HG03521 (cell line): ENCODE results near the gene TMED6.

Source experiments
- ATAC-seq: cut with Tn5 transposase; IDR thresholded peaks from one replicate; pipeline ENCODE4 v1.9.1; 2021; ENCODE audit warnings: mild to moderate bottlenecking, moderate library complexity; ENCODE audit not compliant: unreplicated experiment

TMED6 gene

GRCh38 chr16:69324585-69325253 lies 26.9 kb downstream of the TMED6 start:
- no peak for ATAC-seq

DNA sequence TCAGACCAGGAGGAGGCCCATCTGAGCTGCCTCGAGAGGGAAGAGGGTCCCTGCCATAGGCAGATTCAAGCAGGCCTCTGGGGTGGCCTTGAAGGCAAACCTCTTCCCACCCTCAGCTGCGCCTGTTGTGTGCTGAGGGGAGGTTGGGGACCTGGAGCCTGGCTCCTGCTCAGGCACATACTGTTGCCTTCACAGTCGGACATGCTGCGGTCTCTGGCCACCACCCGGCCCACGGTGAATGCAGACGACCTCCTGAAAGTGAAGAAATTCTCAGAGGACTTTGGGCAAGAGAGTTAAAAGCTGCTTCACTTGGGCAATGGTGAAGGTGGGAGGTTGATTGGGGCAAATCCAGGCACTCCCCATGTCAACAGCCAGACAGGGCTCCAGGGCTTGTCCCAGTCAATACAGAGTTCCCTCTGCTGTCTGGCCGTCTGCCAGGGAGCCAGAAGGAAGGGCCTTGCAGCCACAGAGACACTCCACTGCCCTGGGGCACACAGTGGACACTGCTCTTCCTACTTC lies 27.5 kb downstream of the TMED6 start:
- ATAC-seq, result no peak

GRCh38 chr16:69323415-69323814 lies 28.2 kb downstream of the TMED6 start:
- no peak for ATAC-seq

DNA sequence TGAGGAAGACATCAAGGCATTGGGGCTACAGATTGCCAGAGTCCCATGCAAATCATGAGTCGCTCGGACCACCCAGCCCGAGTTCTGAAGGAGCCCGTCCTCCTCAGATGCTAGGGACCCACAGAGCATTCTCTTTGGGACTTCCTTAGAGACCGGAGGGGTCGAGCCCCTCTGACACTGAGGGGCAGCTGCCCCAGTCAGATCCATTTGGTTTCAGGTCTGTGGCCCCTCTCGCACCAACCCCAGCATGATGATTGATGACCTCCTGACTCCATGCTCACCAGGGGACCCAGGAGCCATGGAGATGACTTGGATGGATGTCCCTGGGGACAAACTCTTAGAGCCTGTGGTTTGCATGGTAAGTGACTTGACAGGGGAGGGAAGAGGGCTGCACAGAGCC lies 29.2 kb downstream of the TMED6 start:
- no peak for ATAC-seq

GRCh38 chr16:69321080-69321479 lies 30.5 kb downstream of the TMED6 start:
- no peak for ATAC-seq

GRCh38 chr16:69320740-69321073 lies 30.9 kb downstream of the TMED6 start:
- no peak for ATAC-seq

DNA sequence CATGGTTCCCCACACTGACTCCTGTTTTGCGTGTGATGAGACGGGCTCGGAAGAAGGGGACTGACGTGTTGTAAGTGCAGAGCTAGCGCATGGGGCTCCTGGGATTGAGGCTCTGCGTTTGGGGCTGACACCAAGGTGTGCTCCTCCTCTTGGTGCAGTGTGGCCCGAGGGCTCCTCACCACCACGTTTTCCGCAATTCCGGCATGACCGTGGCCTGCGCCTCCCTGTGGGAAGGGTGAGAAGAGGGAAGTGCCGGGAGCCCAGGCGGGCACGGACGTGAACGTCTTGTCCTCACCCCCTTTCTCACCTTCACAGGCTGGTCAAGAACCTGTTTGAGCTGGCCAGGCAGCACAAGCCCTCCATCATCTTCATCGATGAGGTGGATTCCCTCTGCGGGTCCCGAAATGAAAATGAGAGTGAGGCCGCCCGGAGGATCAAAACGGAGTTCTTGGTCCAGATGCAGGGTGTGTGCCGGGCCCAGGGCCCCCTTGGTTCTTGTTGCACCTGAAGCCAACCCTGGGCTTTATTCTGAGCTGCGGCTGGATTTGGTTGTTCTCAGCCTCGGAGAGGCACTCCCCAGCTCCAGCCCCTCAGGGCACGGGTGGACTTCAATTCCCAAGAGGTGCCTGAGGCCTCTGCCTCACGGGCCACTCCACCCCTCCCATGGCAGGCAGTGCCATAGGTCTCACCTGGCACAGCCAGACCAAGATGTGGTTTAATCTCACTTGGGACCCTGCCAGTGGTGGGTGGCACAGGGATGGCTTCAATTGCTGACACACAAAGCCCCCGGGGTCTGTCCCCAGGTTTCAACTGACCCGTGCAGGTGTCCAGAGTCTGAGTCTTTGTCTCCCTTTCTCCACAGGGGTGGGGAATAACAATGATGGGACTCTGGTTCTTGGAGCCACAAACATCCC lies 31.5 kb downstream of the TMED6 start:
- ATAC-seq, result no peak

DNA sequence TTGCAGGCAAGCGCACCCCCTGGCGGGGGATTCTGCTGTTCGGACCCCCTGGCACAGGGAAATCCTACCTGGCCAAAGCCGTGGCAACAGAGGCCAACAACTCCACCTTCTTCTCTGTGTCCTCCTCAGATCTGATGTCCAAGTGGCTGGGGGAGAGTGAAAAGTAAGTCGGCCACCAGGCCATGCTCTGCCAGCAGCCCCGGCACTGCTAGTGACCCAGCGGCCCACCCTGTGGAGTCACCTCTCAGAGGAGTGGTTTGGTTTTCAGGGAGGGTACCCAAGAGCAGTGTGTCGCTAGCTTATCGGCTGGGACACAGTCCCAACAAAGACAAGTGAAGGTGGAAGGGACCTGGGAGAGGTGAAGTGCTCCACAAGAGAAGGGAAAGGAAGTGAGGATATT lies 32.2 kb downstream of the TMED6 start:
- no peak for ATAC-seq

- ATAC-seq, result no peak
Measured at GRCh38 chr16:69318911-69319289, 32.7 kb downstream of the TMED6 start.

- no peak for ATAC-seq
Measured at GRCh38 chr16:69318177-69318910, 33.2 kb downstream of the TMED6 start.

GRCh38 chr16:69316595-69317034 lies 35.0 kb downstream of the TMED6 start:
- no peak for ATAC-seq

DNA sequence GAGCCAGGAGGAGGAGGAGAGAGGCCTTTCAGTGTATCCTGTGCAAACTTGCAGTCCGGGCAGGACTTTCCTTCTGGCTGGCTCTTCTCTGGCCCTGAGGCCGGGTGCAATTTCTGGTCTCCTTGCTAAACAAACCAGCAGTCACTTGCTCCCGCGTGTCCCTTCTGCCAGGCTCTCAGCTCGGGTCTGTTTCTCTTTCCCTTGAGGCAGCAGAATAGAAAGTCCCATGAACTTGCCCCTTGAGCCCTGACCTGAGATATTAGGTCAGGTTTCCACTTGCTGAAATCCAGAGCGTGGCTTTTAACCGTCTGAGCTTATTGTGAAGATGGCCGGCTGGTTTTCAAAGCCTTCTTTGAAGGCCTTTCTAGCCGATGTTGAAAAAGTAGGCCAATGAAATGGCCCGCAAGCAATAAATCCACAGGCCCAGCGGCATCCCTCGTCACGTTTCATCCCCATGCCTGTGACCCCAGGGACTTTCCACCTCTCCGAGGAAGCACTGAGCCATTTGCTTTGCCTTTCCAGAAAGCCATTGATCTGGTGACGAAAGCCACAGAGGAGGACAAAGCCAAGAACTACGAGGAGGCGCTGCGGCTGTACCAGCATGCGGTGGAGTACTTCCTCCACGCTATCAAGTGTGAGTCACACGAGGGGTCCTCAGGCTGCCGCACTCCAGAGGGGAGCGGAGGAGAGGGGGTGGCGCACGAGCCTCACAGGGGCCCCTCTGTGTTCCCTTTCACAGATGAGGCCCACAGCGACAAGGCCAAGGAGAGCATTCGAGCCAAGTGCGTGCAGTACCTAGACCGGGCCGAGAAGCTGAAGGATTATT lies 35.9 kb downstream of the TMED6 start:
- no peak for ATAC-seq

DNA sequence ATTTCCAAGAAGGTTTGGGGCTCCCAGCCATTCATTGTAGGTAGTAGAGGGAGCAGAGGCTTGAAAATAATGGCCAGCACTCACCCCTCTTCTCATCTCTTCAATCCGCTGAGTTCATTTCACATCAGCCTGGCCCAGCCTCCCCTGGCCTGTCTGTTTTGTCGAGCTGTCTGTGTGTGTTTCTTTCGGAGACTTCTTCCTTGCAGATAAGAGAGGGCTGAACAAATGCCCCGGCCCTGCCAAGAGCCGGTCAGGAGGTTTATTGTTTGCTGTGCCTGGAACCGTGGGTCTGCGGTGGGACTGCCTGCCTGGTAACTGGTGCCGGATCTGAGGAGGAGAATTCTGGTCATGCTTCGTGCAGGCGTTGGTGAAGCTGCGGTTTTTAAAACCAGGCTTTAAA lies 37.1 kb downstream of the TMED6 start:
- ATAC-seq, result no peak

DNA sequence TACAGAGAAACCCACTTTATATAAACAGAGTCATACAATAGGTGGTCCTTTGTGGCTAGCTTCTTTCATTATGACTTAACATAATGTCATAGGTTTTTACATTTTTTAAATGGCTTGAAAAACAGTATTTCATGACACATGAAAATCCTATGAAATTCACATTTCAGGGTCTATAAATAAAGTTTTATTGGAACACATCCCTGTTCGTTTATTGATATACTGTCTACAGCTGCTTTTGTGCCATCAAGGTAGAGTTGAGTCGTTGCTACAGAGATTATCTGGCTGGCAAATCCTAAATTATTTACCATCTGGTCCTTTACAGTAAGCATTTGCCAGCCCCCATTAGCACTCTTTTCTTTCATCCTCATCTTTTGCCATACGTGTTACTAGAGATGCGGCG lies 38.1 kb downstream of the TMED6 start:
- ATAC-seq, result no peak

- ATAC-seq, result peak; percentile 37
Measured at GRCh38 chr16:69311533-69312387, 39.8 kb downstream of the TMED6 start.

DNA sequence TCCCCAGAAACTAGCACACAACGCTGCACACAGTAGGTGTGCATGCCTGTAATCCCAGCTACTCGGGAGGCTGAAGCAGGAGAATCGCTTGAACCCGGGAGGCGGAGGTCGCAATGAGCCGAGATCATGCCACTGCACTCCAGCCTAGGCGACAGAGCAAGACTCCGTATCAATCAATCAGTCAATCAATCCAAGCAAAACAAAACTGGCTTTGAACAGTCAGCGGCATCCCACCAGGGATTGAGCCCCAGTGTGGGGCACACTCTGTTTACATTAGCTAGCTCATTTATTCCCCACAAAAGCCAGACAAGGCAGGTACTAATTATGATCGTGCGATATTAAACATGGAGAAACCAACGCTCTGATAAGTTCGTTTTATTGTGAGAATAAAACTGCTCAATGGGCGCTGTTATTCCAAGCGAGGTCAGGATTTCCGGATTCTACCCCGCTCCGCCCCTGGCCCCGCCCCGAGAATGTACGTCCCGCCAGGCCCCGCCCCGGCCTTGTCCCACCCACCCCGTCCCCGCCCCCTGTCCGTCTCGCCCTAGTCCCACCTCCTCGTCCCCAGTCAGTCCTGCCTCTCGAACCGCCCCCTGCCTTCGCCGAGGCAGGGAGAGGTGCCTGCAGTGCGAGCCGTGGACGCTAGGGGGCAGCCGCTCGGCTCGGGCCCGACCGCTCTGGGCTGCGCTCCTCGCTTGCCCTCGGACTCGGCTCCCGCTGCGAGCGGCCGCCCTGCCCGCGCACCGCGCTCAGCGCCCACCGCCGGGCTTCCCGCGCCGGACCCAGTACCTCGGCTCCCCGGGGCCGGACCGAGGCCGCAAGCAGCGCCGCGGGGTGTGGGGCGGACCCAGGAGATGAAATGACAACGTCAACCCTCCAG lies 40.7 kb downstream of the TMED6 start, which contains the start of gene VPS4A:
VPS4A (plus strand) TSS at position 698 of the 880 bp plus-strand sequence; CDS start at position 860, 162 bp downstream.
- peak; percentile 91 for ATAC-seq

DNA sequence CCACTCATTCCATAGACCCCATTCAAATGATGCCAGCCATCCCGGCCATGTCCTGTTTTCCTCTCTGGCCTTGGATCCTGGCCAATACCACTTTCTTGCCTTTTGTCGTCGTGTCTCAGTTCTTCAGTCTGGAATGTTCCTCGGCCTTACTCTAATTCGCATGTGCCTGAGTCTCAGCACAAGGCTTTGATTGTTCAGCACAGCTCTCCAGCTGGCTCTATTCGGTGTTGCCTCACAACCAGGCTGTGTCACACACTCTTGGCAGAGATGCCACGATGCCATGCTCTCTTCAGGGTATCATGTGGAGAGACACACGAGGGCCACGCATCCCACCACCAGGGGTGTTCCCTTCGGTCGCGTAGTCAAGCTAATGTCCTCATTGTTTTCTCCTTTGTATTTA lies 42.3 kb downstream of the TMED6 start:
- ATAC-seq, result no peak

- no peak for ATAC-seq
Measured at GRCh38 chr16:69307856-69308255, 43.7 kb downstream of the TMED6 start.

GRCh38 chr16:69307091-69307490 lies 44.5 kb downstream of the TMED6 start:
- no peak for ATAC-seq
